HG03196 (cell line): ENCODE measurements around the gene SLC4A3.

Experiments
- ATAC-seq: cut with Tn5 transposase; IDR thresholded peaks from one replicate; pipeline ENCODE4 v1.9.1; 2021; ENCODE audit not compliant: unreplicated experiment

SLC4A3 gene

DNA sequence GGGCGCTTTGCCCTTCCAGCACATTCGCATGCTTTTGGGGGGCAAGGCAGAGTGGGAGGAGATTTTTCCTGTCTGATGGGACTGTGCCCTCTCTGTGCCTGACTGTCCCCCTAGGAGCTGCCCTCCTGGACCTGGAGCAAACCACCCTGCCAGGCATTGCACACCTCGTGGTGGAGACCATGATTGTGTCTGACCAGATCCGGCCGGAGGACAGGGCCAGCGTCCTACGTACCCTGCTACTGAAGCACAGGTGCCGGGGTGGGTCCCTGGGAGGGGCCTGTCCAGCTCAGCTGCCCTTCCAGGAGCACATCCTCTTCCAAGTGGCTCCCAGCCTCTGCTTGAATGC is 5.3 kb downstream of the SLC4A3 start:
- no peak for ATAC-seq

DNA sequence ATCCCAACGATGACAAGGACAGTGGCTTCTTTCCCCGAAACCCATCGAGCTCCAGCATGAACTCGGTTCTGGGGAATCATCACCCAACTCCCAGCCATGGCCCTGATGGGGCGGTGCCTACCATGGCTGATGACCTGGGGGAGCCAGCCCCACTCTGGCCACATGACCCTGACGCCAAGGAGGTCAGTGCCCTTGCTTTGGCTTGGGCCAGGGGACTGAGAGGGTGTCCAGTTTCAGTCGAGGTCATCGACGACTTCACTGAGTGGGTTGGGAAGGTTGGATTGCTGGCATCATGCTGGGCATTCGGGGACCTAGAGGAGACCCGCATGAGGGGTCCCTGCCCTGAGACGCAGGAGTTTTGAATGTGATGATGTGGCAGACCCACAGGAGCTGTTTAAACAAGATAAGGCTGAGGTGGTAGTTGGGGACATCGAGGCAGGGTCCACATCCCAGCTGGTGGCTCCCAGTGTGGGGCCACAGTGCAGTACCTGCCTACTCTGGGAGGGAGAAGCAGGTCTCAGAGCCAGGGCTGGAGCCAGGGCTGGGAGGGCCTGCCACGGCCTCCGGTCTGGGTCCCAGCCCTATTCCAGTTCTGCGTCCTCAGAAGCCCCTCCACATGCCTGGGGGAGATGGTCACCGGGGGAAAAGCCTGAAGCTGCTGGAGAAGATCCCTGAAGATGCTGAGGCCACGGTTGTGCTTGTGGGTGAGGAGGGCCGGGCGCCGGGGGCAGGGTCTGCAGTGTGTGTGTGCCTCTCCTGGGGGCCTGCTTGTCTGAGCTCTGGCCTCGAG is 6.0 kb downstream of the SLC4A3 start:
- ATAC-seq = no peak

GRCh38 chr2:219634171-219634940 is 6.9 kb downstream of the SLC4A3 start:
- no peak for ATAC-seq

DNA sequence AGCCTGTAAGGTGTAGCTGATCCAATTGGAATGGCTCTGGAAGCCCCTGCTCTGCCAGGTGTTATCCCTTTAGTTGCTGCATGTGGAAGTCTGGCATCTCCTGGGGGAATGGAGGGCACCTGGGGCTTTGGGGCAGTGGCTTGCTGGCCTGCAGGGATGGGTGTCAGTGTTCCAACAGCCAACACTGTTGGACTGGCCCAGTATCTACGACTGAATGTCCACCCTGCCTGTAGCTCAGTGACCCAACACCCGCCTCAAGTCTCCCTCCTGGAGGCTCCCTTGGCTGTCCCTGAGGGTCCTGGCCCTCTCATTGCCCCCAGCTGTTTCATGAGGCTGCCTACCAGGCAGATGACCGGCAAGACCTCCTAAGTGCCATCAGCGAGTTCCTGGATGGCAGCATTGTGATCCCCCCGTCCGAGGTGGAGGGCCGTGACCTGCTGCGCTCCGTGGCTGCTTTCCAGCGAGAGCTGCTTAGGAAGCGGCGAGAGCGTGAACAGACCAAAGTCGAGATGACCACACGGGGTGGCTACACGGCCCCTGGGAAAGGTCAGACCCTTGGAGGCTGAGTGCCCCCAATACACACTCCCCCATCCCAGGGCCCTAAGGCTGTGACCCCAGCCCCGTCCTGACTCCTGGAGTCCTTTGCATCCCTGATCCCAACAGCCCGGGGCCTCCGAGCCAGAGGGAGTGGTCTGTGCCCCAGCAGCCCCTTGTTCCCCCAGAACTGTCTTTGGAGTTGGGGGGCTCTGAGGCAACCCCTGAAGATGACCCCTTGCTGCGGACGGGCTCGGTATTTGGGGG is 7.7 kb downstream of the SLC4A3 start:
- no peak for ATAC-seq

- no peak for ATAC-seq
These were observed 8.9 kb downstream of the SLC4A3 start for GRCh38 chr2:219636144-219636915.

DNA sequence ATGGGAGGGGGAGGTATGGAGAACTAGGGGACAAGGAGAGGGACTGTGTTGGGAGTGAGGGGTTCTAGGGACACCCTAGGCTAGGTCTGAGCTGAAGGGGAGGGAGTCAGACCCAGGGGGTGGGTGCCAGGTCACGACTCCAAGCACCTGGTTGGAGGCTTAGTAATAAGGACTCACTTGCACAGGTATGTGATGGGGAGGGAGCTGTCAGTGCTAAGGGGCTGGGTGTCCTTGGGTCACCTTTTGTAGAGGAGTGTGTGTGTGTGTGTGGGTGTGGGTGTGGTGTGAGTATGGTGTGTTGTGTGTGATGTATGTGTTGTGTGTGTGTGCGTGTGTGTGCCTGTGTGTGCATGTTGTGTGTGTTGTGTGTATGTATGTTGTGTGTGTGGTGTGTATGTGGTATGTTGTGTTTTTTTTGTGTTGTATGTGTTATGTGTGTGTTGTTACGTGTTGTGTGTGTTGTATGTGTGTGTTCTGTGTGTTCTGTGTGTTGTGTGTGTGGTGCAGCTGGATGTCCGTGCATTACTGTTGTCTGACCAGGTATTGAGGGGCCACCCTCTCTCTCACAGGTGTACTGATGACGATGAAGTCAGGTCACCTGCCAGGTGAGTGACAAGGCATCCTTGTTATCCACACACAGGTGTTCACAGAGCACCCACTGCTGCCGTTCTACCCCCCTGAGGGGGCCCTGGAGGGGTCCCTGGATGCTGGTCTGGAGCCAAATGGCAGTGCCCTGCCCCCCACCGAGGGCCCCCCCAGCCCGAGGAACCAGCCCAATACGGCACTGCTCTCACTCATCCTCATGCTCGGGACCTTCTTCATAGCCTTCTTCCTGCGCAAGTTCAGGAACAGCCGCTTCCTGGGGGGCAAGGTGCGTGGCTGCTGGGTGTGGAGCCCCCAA is 9.8 kb downstream of the SLC4A3 start:
- no peak for ATAC-seq

GRCh38 chr2:219637842-219638185 is 10.4 kb downstream of the SLC4A3 start:
- ATAC-seq = no peak

- no peak for ATAC-seq
These were observed 11.0 kb downstream of the SLC4A3 start for GRCh38 chr2:219638217-219638947.

- ATAC-seq = no peak
These were observed 11.7 kb downstream of the SLC4A3 start for GRCh38 chr2:219638948-219639755.

GRCh38 chr2:219641390-219642068 is 14.1 kb downstream of the SLC4A3 start:
- no peak for ATAC-seq

DNA sequence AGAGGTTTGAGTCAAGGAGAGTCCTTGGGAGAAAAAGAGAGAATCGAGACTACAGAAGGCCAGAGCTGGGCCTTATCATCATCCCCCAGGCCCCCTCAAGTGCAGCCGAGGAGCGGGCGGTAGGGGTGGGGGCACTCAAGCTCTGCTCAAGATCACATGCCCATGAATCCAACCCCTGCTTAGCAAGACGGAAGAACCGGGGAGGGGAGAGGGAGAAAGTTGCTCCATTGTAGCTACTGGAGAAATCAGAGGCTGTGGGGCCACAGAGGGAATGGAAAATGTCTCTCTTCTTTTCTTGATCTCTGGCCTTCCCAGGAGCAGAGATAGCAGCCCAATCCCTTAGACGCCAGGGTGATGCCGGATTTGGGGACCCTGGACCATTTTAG is 14.6 kb downstream of the SLC4A3 start:
- ATAC-seq = no peak

- ATAC-seq = peak; percentile 98
These were observed 15.1 kb downstream of the SLC4A3 start for GRCh38 chr2:219642465-219643083.

GRCh38 chr2:219643084-219643473 is 15.6 kb downstream of the SLC4A3 start:
- no peak for ATAC-seq

GRCh38 chr2:219643788-219644398 is 16.5 kb downstream of the SLC4A3 start:
- ATAC-seq = no peak

GRCh38 chr2:219644801-219645480 is 17.5 kb downstream of the SLC4A3 start:
- no peak for ATAC-seq
